ENCODE results near the gene SBNO1.
A peak's percentile ranks its signal among the peaks of the same experiment; 100 is the strongest.
"Not testable (repeated sequence)": the region's sequence is repeated elsewhere in the genome, so short reads cannot be mapped to it uniquely, and the experiment has no call there.

SBNO1 gene

GRCh38 chr12:123388951-123389559 lies 24.4 kb upstream of the SBNO1 start:
- peak; percentile 80 for DNase-seq (ENCODE audit: low spot score)

GRCh38 chr12:123388177-123388950 lies 23.7 kb upstream of the SBNO1 start:
- peak; percentile 95 for DNase-seq (ENCODE audit: low spot score)

- no peak for DNase-seq (ENCODE audit: low spot score)
Measured at GRCh38 chr12:123387508-123388176, 23.0 kb upstream of the SBNO1 start.

- DNase-seq (ENCODE audit: low spot score) = not testable (repeated sequence)
Measured at GRCh38 chr12:123385536-123385935, 20.9 kb upstream of the SBNO1 start.

GRCh38 chr12:123384994-123385376 lies 20.3 kb upstream of the SBNO1 start:
- DNase-seq (ENCODE audit: low spot score) = no peak

GRCh38 chr12:123384318-123384993 lies 19.8 kb upstream of the SBNO1 start:
- DNase-seq (ENCODE audit: low spot score) = no peak

GRCh38 chr12:123382684-123383083 lies 18.0 kb upstream of the SBNO1 start:
- DNase-seq (ENCODE audit: low spot score) = no peak

- DNase-seq (ENCODE audit: low spot score) = no peak
Measured at GRCh38 chr12:123379391-123379790, 14.7 kb upstream of the SBNO1 start.

- DNase-seq (ENCODE audit: low spot score) = not testable (repeated sequence)
Measured at GRCh38 chr12:123372415-123372814, 7.8 kb upstream of the SBNO1 start.

GRCh38 chr12:123371667-123372368 lies 7.2 kb upstream of the SBNO1 start:
- DNase-seq (ENCODE audit: low spot score) = not testable (repeated sequence)

GRCh38 chr12:123369229-123369628 lies 4.6 kb upstream of the SBNO1 start:
- no peak for DNase-seq (ENCODE audit: low spot score)

- not testable (repeated sequence) for DNase-seq (ENCODE audit: low spot score)
Measured at GRCh38 chr12:123368431-123368830, 3.8 kb upstream of the SBNO1 start.

- no peak for DNase-seq (ENCODE audit: low spot score)
Measured at GRCh38 chr12:123367511-123367910, 2.9 kb upstream of the SBNO1 start.

GRCh38 chr12:123365025-123365917 lies 624 bp upstream of the SBNO1 start:
- peak; percentile 98 for DNase-seq (ENCODE audit: low spot score)

- peak; percentile 63 for DNase-seq (ENCODE audit: low spot score)
Measured at GRCh38 chr12:123363740-123364531, 711 bp downstream of the SBNO1 start.

- DNase-seq (ENCODE audit: low spot score) = no peak
Measured at GRCh38 chr12:123363390-123363739, 1.3 kb downstream of the SBNO1 start.

- DNase-seq (ENCODE audit: low spot score) = no peak
Measured at GRCh38 chr12:123358035-123358434, 6.6 kb downstream of the SBNO1 start.

GRCh38 chr12:123356159-123356670 lies 8.4 kb downstream of the SBNO1 start:
- DNase-seq (ENCODE audit: low spot score) = no peak

- no peak for DNase-seq (ENCODE audit: low spot score)
Measured at GRCh38 chr12:123354600-123354999, 10.0 kb downstream of the SBNO1 start.

- DNase-seq (ENCODE audit: low spot score) = no peak
Measured at GRCh38 chr12:123351349-123351748, 13.3 kb downstream of the SBNO1 start.
